Measurements from ENCODE around the gene MORN1.

- no peak for TF ChIP-seq CTCF (IDR thresholded peaks at IDR 0.05)
- no peak for TF ChIP-seq POLR2A (IDR thresholded peaks at IDR 0.05)
These were observed 116.4 kb downstream of the MORN1 start for GRCh38 chr1:2274929-2275475.

Measured in testis (tissue), 2 donors.